DMS53 treated with DMSO at 0.1 percent for 48 hours (cell line): ENCODE results near the gene SLC25A23.
A peak's percentile ranks its signal among the peaks of the same experiment; 100 is the strongest.
"Not testable (repeated sequence)": the region's sequence is repeated elsewhere in the genome, so short reads cannot be mapped to it uniquely, and the experiment has no call there.

Experiments used
- DNase-seq: peaks from one replicate; lab custom pipeline; 2025; ENCODE audit not compliant: unreplicated experiment; lab: John Stamatoyannopoulos, UW

Gene SLC25A23

GRCh38 chr19:6459262-6460098, at the start of gene SLC25A23:
Gene SLC25A23, minus strand, starts transcription at chr19:6459792. Its CDS starts 164 bp downstream, at chr19:6459628.
- peak; percentile 34 for DNase-seq

GRCh38 chr19:6508028-6508771, 48.6 kb upstream of the SLC25A23 start:
- not testable (repeated sequence) for DNase-seq

GRCh38 chr19:6503407-6504201, 44.0 kb upstream of the SLC25A23 start:
- DNase-seq: no peak

DNA sequence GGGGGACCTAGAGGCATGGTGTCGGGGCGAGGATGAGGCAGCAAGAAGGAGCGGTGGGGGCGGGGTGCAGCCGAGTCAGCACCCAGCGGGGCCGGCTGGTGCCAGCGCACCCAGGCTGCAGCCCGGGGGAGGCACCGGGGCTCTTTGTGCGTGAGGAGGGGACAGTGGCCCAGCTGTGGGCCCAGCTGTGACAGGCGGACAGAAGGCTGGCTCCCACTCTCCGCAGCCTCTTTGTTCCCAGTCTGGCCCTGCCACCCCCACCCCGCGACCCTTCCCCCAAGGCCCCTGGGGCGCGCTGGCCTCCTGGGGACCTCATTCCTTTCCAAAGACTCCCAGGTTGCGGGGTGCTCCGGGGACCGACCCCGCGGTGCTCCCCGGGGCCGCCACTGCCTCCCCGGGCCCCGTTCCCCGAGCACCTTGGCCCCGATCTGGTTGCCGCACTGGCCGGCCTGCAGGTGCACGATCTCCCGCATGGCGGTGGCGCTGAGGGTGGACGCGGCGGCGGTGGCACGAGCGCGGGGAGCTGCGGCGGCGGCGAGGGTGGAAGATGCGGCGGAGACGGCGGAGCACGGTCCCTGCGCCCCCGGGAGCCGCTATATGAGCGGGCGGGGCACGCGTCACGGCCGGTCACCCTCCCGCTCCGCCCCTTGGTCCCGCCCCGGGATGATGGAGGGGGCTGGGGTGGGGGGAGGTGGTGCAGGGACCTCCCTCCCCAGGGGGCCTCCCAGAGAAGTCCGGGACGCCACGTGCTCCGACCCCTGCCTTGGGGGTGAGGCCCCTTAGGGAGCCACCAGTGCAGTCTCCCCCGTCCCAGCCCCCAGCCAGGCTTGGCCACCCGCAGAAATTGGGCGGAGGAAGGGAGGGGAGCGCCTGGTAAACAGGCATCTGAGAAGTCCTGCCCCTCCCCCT, 42.4 kb upstream of the SLC25A23 start, which contains the start of gene TUBB4A:
Gene TUBB4A (minus strand): TSS at position 570 of the 909 bp plus-strand sequence. CDS start 97 bp downstream, at position 473.
- no peak for DNase-seq

GRCh38 chr19:6500837-6501739, 41.5 kb upstream of the SLC25A23 start:
- DNase-seq: no peak

GRCh38 chr19:6499052-6499790, 39.6 kb upstream of the SLC25A23 start:
- no peak for DNase-seq

GRCh38 chr19:6498294-6499036, 38.9 kb upstream of the SLC25A23 start:
- no peak for DNase-seq

DNA sequence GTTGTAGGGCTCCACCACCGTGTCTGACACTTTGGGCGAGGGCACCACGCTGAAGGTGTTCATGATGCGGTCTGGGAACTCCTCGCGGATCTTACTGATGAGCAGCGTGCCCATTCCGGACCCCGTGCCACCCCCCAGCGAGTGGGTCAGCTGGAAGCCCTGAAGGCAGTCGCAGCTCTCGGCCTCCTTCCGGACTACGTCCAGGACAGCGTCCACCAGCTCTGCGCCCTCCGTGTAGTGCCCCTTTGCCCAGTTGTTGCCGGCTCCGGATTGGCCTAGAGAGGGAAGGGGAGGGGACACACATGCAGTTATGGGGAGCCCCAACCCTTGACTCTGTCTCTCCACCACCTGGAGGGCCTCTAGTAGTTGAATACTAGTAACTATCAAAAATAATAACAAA, 36.4 kb upstream of the SLC25A23 start:
- DNase-seq: no peak

GRCh38 chr19:6494438-6495036, 34.9 kb upstream of the SLC25A23 start:
- DNase-seq: no peak

DNA sequence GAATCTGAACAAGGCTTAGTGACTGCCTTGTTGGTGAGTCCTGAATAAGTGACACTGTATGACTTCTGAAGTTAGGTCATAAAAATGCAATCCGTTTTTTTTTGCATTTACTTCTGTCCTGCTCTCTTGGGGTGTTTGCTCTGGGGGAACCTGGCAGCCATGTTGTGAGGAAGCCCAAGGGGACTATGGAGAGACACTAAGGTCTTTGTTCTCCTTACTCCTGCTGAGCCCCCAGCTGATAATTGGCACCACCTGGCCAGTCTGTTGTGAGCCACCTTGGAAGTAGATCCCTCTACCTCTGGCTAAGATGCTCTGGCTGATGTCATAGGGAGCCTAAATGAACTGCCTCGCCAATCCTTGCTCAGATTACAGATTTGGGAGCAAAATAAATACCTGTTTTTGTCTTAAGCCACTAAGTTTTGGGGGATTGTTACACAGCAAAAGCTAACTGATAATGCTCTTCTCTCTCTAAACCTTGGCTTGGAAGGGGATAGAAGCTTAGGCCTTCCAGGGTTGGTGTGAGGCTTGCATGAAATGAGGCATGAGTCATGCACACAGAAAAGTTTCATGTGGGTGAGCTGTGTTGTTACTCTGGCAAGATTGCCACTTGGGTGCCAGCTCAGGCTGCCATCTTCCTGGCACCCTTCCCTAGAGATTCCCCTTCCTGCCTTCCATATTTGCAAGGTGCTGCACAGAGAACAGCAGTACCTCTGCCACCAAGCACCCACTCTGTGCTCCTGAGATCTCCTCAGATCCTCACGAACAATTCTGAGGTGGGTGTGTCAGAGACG, 32.4 kb upstream of the SLC25A23 start:
- DNase-seq: no peak

GRCh38 chr19:6490134-6490533, 30.5 kb upstream of the SLC25A23 start:
- no peak for DNase-seq

GRCh38 chr19:6489278-6490061, 29.9 kb upstream of the SLC25A23 start:
- DNase-seq: no peak

- no peak for DNase-seq
These were observed 25.2 kb upstream of the SLC25A23 start for GRCh38 chr19:6484831-6485230.

DNA sequence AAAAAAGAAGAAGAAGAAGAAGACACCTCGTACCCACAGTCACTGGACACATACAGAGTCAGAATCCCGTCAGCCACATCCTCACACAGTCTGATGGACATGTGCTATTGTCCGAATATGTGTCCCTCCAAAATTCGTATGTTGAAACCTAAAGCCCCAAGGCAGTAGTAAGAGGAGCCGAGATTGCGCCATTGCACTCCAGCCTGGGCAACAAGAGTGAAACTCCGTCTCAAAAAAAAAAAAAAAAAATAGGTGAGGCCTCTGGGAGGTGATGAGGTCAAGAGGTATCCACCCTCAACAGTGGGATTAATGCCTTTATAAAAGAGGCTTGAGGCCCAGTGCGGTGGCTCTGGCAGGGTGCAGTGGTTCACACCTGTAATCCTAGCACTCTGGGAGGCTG, 24.6 kb upstream of the SLC25A23 start:
- no peak for DNase-seq

- no peak for DNase-seq
These were observed 23.6 kb upstream of the SLC25A23 start for GRCh38 chr19:6483235-6483634.

DNA sequence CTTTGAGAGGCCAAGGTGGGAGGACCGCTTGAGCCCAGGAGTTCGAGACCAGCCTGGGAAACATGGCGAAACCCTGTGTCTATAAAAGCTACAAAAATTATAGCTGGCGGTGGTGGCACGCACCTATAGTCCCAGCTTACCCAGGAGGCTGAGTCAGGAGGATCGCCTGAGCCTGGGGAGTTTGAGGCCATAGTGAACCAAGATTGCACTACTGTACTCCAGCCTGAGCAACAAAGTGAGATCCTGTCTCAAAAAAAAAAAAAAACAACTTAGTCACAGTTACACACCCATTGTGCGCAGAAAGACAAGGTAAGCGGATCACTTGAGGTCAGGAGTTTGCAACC, 22.7 kb upstream of the SLC25A23 start:
- no peak for DNase-seq
